ENCODE data around the gene PCDHAC2.

GRCh38 chr5:140982083-140982716, 15.9 kb downstream of the PCDHAC2 start:
- TF ChIP-seq CTCF (IDR thresholded peaks at IDR 0.05): no peak
- no peak for TF ChIP-seq EP300 (IDR thresholded peaks at IDR 0.05)
- no peak for TF ChIP-seq POLR2A (IDR thresholded peaks at IDR 0.05)
